GM12892 (cell line): ENCODE results near the gene RRN3. TPM values are rescaled to one million over a fixed set of nuclear protein-coding genes. Genes with fewer than 3 reads are reported as not detected.
A peak's percentile ranks its signal among the peaks of the same experiment; 100 is the strongest.
"Not testable (repeated sequence)": the region's sequence is repeated elsewhere in the genome, so short reads cannot be mapped to it uniquely, and the experiment has no call there.

ENCODE experiments used
- DNase-seq: peaks from one replicate; pipeline ENCODE4 v3.0.0; 2011; ENCODE audit not compliant: insufficient read length
- FAIRE-seq: peaks from 2 replicates; lab custom pipeline; 2011; peaks lifted over from hg19 to GRCh38; lab: Jason Lieb, UNC
- POLR2A ChIP-seq: IDR thresholded peaks from 2 replicates; pipeline ENCODE4 v1.6.1; 2011; ENCODE audit warnings: low read depth, low read length, control low read depth
- POLR2AphosphoS5 ChIP-seq: IDR thresholded peaks from 2 replicates; pipeline ENCODE4 v1.6.1; 2011; ENCODE audit warnings: low read depth, low read length, control low read depth
- TAF1 ChIP-seq: IDR thresholded peaks from 2 replicates; pipeline ENCODE4 v1.6.1; 2011; ENCODE audit warnings: low read depth, mild to moderate bottlenecking, control low read depth, low read length, borderline replicate concordance
- polyA plus RNA-seq: library from polyadenylated mRNA; unstranded; fragments of >200 nt; gene quantifications from one replicate; pipeline ENCODE4 v1.2.1, GENCODE V29; 2012; ENCODE audit warnings: missing spikeins, inconsistent platforms; ENCODE audit not compliant: missing spikeins

The RRN3 gene, protein sequence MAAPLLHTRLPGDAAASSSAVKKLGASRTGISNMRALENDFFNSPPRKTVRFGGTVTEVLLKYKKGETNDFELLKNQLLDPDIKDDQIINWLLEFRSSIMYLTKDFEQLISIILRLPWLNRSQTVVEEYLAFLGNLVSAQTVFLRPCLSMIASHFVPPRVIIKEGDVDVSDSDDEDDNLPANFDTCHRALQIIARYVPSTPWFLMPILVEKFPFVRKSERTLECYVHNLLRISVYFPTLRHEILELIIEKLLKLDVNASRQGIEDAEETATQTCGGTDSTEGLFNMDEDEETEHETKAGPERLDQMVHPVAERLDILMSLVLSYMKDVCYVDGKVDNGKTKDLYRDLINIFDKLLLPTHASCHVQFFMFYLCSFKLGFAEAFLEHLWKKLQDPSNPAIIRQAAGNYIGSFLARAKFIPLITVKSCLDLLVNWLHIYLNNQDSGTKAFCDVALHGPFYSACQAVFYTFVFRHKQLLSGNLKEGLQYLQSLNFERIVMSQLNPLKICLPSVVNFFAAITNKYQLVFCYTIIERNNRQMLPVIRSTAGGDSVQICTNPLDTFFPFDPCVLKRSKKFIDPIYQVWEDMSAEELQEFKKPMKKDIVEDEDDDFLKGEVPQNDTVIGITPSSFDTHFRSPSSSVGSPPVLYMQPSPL
- polyA plus RNA-seq, result 22.2 TPM

DNA sequence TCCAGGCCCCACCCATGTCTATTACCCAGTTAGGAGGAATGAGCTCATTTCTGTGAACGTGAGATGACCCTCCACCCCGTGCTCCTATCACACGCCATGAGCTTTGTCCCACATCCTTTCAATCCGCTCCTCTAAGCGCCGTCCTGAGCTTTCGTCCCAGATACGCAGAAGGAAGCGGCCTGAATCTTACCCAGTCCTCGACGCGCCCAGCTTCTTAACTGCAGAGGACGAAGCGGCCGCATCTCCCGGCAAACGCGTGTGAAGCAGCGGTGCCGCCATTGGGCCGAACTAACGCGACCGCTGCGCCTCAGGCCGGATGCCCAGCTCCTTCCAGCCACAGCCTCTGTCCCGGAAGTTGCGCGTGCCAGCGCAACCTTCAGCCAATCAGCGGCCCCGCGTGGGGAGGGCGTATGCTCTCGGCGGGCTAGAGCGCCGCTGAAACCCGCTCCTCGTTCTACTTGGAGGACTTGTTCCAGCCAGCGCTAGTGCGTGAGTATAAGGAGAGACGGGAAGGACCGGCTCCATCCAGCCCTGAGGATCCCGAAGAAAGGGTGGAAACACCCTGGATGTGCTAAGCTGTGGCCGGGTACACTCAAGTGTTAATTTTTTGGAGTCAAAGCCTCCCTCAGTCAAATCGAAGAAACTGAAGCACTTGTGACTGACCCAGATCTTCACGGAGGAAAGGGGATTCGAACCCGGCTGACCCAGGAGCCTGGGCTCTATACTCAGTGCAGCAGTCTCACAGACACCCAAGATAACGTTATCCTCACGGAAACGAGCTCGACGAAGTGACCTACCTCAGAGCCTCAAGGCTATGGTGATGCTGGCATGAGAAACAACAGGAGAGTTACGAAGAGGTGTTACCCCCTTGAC, at the start of gene RRN3:
TSS of gene RRN3 (minus strand) at position 318 of the 873 bp plus-strand sequence. CDS start at position 279, 39 bp downstream.
- peak; percentile 63 for DNase-seq
- TF ChIP-seq POLR2AphosphoS5 (peak; percentile 91), TAF1 (peak; percentile 59; the same call in 1 of the 2 replicates), POLR2A (peak; percentile 91)
- not testable (repeated sequence) for FAIRE-seq

DNA sequence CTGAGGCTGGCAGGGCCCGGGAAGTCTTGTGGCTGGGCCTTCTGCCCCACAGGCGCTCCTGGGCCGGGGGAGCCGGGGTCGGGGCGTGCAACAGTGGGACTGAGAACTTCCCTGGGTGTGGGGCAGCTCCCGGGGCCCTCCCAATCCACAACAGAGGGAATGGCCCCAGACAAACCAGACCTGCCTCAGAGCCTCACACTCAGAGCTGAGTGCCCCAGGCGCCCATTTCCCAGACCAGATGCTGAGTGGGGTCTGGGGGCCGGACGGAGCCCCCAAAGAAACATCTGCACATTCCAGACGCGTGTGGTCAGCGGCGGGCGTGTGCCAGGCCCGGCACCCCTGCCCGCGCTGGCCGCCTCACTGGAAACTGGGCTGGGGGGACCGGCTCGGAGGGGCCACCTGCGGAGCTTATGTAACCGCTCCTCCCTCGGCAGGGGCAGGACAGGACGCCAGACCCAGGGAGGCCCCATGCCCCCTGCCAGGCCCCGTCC, 49.6 kb upstream of the RRN3 start:
- not testable (repeated sequence) for DNase-seq, FAIRE-seq

DNA sequence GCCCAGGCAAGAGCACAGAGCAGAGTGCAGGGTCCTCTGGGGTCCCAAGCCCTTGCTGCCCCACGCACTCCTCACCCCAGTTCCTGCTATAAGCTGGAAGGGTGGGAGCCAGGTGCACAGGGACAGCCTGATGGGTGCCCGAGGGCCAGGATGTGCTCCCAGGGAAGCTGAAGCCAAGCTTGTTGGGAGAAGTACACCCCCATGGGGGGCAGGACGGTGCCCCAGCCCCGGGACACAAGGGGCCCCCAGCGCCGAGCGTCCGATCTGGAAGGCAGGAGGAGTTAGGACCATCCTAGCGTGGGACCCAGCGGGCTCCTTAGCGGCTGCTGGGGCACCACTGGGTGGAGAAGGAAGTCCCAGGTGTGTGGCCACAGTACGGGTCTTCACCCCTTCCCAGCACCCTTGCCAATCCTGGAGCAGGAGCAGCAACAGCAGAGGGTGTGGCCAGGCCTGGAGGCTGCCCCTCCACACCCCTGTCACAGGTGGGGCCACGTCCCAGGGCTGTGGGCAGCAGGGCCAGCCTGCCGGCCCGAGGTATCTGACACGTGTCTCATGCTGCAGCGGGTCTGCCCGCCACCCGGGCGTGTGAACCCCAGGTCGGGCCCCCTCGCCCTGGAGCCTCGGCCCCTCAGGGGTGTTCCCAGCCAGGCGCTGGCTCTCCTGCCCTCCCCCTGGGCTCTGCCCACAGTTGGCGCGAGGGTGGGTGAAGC, 49.0 kb upstream of the RRN3 start:
- not testable (repeated sequence) for FAIRE-seq

DNA sequence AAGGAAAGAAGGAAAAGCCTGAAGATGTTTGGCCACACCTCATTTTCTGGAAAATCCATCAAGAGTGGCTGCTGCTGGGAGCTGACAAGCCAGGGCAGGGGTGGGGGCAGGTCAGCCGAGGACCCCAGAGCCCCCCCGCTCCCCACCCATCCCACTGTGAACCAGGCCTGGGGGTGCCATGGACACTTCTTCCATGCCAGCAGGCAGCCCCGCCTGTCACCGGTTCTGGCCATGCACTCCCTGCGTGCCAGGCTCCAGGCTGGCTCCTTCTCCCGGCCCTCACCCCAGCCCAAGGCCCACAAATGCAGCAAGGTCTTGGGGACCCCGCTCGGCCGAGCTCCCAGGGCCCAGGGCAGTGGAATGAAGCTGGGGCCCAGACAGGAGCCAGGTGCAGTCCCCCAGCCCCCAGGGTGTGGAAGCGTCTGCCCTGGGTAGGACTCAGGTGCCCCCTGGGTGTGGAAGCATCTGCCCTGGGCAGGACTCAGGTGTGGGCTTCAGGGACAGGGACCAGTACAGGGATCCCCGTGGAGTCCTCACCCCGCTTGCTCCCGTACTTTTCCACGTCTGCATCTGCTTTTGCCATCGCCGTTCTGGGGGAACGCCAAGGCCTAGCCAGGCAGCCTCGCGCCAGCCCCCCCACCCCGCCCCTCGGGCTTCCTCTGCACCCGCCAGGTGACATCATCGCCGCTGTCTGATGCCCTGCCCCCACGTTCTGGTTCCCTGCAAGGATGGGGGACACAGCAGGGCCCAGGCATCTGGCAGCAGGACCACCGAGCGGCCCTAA, 48.2 kb upstream of the RRN3 start:
- FAIRE-seq, DNase-seq: not testable (repeated sequence)

More for the DNA sequence above, 49.0 kb upstream of the RRN3 start:
- DNase-seq, result not testable (repeated sequence)

DNA sequence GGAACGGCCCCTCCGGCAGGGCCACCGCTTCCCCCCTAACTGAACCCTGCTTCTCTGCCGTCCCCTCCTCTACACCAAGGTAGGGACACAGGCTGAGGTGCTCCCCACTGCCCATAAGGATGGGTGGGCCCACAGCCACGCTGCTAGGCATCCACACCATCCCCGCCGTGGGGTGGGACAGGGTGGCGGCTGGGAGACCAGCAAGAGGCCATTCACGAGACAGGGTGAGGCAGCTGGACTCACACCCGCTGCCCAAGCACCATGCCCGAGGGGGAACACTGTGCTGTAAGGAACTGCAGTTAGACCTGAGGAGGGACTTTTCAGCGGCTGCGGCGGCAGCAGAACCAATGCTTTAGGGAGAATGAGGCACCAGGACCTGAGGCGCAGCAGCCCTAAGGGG, 47.5 kb upstream of the RRN3 start:
- TF ChIP-seq POLR2A (no peak), TAF1 (no peak), POLR2AphosphoS5 (no peak)
- DNase-seq (no peak), FAIRE-seq (no peak)

DNA sequence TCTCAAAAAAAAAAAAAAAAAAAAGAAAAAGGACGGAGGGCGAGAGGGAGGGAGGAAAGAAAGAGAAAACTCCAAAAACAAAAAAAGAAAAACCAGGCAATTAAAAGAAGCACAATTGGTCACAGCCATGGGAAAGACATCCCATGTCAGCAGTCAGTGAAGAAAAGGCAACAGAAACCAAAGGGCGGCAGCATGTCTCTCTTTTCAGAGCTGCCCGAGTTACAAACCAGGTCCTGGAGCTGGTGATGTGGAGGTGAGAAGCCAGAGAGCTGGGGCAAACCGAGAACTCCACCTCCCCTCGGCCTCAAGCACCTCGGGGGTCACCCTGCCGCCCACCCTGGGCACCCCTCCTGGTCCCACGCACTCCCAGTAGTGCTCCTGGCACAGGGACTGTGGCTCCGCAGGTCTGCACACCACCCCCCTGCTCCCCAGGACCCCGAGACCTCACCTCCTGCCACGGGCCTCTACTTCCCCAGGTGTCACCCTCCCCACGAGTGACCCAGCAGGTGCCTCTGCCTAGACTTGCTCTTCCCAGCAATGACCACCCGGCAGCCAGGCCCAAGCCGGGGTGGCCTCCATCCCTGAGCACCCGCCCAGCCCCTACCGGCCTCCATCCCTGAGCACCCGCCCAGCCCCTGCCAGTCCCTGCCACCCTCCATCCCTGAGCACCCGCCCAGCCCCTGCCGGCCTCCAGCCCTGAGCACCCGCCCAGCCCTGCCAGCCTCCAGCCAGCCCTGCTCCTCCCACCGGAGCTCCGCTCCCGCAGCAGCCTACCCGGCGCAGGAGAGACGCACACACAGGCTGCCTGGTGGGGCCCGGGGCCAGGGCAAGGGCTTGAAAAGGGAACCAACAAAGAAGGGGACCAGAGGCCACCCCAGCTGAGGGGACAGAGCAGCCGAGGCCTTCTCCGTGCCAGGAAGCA, 46.6 kb upstream of the RRN3 start:
- not testable (repeated sequence) for FAIRE-seq, DNase-seq

DNA sequence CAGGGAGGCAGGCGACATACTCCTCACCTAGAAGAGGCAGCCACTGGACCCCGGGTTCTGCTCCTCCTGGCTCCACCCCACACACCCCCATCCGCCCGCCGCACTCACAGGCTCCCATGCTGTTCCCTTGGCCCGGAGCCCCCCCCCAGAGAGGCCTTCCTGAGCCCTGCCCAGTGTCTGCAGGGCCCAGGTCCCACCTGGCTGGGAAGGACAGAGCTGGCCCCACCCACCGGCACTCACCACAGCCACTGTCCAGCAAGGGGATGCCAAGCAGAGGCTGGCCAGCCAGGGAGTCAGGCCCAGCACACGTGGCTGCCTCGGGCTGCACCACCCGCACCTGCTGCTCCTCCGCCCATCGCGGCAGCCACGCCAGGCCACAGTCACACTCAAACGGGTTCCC, 43.4 kb upstream of the RRN3 start:
- DNase-seq, FAIRE-seq: not testable (repeated sequence)

DNA sequence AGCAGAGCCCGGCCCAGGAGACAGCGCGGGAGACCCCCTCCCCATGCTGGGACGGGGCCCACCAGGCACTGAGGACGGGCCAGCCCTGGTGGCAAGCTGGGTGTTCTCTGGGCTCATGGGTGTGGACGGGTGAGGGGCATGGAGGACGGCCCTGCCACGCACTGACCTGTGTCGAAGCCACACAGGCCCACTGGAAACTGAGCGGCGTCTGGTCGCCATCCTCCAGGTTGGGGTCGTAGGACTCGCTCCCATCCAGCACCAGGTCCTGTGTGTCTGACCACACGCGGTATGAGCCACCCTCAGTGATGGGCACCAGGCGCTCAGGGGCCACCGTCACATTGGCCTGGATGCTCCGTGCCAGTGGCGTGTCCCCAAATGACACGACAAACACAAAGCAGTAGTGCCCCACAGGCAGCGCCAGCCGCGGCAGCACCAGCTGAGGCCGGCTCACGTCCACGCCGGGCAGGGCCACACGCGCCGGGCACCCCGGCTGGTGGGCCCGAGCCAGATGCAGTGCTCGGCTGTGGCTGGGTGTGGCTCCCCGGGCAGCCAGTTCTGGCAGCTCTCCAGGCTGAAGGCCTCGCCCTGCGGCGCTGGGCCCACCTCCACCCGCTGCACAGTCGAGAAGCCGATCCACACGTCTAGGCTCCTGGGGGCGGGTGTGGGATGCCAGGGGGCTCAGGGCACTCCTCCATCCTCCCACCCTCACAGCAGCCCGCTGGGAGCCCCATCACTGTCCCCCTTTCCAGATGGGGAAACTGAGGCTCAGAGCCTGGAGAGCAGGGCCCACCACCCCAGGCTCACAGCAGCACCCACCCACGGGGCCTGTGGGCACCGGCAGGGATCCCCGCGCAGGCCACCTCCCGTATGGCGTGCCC, 41.6 kb upstream of the RRN3 start:
- FAIRE-seq, result not testable (repeated sequence)

DNA sequence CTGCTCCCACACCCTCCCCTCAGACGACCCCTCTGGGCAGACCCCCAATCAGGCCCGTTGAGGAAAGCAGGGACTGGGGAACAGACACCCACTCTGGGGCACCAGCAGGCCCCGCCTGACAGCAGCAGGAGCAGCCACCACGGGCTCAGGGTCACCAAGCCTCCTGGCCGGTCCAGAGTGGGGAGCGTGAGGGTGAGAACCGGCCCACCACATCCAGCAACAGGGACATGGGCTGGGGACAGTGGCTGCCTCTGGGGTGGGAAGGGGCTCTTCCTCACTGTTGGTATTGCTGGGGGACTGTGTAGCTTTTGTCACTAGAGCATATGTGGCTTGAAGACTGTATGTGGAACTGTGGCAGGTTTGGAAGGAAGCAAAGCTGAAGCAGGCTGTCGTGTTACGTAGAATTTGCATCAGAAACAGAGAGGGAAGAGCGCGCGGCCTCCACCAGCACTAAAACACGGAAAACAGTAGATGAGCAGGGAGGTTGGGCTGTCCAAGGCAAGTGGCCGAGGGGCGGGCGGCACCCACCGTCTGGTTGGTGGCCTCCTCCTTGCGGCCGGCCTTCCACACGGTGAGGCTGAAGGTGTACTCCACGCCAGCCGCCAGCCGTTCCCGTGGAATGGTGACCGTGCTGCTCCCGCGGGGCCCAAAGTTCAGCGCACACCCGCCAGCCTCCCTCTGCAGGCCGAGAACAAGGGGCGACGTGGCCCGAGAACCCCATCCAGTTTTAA, 40.8 kb upstream of the RRN3 start:
- FAIRE-seq, DNase-seq: not testable (repeated sequence)

More for the DNA sequence above, 41.6 kb upstream of the RRN3 start:
- DNase-seq, result not testable (repeated sequence)

DNA sequence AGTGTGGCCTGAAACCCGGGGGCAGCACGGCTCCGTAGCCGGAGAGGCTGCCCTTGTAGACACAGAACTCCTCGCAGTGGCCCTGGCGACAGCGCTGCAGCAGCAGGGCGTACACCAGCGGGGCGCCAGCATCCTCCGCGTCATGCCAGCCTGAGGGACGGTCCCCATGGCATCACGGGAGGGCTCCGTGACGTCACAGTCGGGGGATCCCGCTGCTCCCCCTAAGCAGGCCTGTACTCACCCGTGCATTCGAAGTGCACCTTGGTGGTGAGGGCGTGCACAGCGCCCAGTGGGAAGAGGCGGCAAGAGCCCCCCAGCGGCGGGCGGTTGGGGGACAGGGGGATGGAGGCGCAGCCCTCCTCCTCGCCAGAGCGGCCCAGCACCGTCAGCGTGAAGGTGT, 39.5 kb upstream of the RRN3 start:
- not testable (repeated sequence) for FAIRE-seq, DNase-seq

DNA sequence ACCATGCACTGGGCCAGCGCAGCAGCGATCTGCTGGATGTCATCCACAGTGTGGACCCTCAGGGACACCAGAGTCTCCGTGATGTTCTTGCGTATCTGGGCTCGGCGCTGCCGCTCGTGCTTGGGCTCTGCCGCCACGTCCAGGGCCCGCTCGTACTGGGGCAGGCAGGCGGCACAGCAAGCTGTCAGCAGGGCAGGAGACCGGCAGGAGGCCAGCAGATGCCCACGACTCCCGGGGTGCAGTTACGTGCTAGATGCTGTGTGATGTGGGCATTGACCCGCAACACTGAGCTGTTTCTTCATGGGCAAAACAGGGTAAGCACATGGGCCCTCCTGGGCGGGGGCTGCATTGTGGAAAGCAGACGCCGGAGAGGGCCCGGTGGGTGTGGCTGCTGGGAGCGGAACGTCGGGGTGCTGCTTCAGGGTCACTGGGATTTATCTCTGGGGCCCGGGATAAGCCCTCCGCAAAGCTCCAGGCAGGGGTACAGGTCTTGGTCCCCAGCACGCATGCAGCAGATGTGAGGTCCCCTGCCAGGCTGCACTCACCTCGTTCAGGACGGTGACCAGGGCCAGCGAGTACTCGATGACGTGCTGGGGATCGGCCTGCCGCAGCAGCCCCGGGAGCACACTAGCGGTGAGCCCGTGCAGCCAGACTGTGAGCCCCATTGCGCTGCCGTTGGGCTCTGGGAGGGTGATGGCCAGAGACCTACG, 38.8 kb upstream of the RRN3 start:
- not testable (repeated sequence) for FAIRE-seq, DNase-seq

DNA sequence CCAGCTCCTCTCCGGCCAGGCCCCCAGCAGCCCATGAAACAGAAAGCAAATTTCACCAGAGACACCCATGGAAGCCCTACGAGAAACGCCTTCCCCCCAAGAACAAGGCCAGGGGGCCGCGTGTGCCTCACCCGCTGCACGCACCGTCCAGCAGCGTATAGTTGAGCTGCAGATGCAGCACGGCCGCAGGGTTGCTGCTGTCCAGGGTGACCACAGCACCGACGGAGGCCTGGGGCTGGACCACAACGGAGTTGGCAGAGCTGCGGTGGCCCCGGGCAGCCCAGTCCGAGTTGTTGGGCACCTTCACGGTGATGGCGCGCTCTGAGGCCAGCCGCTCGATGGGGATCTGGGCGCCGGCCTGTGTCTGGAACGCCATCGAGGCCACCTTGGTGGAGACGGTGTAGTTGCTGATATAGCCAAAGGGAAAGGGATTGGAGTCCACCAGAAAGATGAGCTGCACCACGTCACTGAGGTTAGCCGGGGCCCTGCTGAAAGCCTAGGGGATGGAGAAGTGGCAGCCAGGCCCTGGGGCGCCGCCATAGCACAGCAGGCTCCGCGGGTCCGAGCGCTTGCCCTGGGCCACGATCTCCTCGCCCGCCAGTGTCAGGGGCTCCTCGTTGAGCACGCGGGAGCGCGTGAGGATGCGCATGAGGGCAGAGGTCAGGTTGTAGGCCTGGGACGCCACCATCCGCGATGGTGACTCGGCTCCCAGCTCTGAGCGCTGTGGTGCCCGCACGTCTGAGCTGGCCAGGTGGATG, 37.0 kb upstream of the RRN3 start:
- FAIRE-seq, DNase-seq: not testable (repeated sequence)

DNA sequence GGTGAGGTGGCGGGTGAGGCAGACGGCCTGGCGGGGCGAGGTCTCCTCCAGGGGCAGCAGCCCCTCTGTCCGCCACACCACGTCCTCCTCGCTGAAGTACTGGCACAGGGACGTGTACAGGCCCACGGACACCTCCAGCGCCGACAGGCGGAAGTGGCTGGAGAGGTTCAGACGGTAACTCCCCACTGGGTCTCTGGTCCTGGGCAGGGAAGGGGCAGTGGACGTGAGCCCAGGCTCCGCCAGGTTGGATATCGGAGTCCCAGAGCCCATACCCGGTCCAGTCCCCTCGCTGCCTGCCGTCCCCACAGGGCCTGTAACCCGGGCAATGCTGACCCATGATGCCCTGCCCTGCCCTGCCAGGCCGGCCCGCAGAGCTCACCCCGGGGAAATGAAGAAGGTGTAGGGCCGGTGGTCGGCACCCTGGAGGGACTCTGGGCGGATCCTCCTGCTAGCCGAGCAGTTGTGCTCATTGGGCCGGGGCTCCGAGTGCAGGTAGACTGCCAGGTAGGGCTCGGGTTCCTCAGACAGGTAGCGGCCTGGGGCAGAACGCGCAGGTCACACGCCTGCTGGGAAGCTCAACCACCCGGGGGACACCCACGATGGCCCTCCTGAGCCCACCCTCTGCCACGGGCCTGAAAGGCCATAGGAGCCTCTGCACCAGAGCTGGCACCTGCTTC, 36.3 kb upstream of the RRN3 start:
- DNase-seq, FAIRE-seq: not testable (repeated sequence)
